Loucy (cell line): ENCODE measurements around the gene KCNJ5.

Experiments used
- H2AFZ ChIP-seq: fragments of 200-600 bp; sonication (generic); 2 replicates; pipeline ENCODE4 v1.6.0; 2016; ENCODE audit warnings: antibody characterized with exemption, mild to moderate bottlenecking, low read length, moderate library complexity
- H3F3A ChIP-seq: fragments of 200-600 bp; 2 replicates; pipeline ENCODE4 v1.6.0; 2016; ENCODE audit warnings: antibody characterized with exemption, low read depth, mild to moderate bottlenecking
- H3K27me3 ChIP-seq: fragments of 200-600 bp; sonication (generic); 2 replicates; pipeline ENCODE4 v1.6.1; 2014; ENCODE audit warnings: low read length, mild to moderate bottlenecking; ENCODE audit not compliant: insufficient read depth, poor library complexity, severe bottlenecking
- H3K36me3 ChIP-seq: fragments of 200-600 bp; sonication (generic); 2 replicates; pipeline ENCODE4 v1.6.1; 2016; ENCODE audit warnings: low read length; ENCODE audit not compliant: insufficient read depth
- H3K4me1 ChIP-seq: fragments of 200-600 bp; sonication (generic); 2 replicates; pipeline ENCODE4 v1.5.1; 2014; ENCODE audit warnings: low read length, mild to moderate bottlenecking; ENCODE audit not compliant: insufficient read depth, poor library complexity, severe bottlenecking
- H3K4me2 ChIP-seq: fragments of 200-600 bp; sonication (generic); 2 replicates; pipeline ENCODE4 v1.6.0; 2014; ENCODE audit warnings: antibody characterized with exemption, low read length, low read depth, mild to moderate bottlenecking; ENCODE audit not compliant: poor library complexity, severe bottlenecking
- H3K4me3 ChIP-seq: fragments of 200-600 bp; sonication (generic); 2 replicates; pipeline ENCODE4 v1.5.1; 2014; ENCODE audit warnings: low read length, mild to moderate bottlenecking, mixed read lengths; ENCODE audit not compliant: poor library complexity, severe bottlenecking
- H3K79me2 ChIP-seq: fragments of 200-600 bp; sonication (generic); 2 replicates; pipeline ENCODE4 v1.6.1; 2014; ENCODE audit warnings: low read length; ENCODE audit not compliant: insufficient read depth
- H3K9ac ChIP-seq: fragments of 200-600 bp; sonication (generic); 2 replicates; pipeline ENCODE4 v1.6.0; 2014; ENCODE audit warnings: mild to moderate bottlenecking, low read depth, low read length, moderate library complexity; ENCODE audit not compliant: poor library complexity, severe bottlenecking
- H3K9me2 ChIP-seq: fragments of 200-600 bp; sonication (generic); replicated peaks from 2 replicates; pipeline ENCODE4 v1.6.1; 2016; ENCODE audit warnings: low read depth, low read length, mixed read lengths
- H3K9me3 ChIP-seq: fragments of 200-600 bp; sonication (generic); 2 replicates; pipeline ENCODE4 v1.6.1; 2014; ENCODE audit warnings: mild to moderate bottlenecking, antibody characterized with exemption, low read length, low read depth; ENCODE audit not compliant: insufficient read depth
- H4K20me1 ChIP-seq: fragments of 200-600 bp; sonication (generic); 2 replicates; pipeline ENCODE4 v1.6.0; 2014; ENCODE audit warnings: antibody characterized with exemption, low read length, mild to moderate bottlenecking; ENCODE audit not compliant: insufficient read depth, poor library complexity, severe bottlenecking
- EZH2phosphoT487 ChIP-seq: fragments of 200-600 bp; IDR thresholded peaks from 2 replicates; pipeline ENCODE4 v1.6.1; 2018; ENCODE audit warnings: antibody characterized with exemption, mild to moderate bottlenecking, moderate library complexity, borderline replicate concordance
- TF ChIP-seq, protein P1 (sequence below): fragments of 200-600 bp; sonication (generic); conservative IDR thresholded peaks from 2 replicates; pipeline ENCODE4 v1.5.1; 2014; ENCODE audit warnings: mild to moderate bottlenecking, antibody characterized with exemption, low read length

Gene KCNJ5

GRCh38 chr11:128865490-128865889 is 25.7 kb upstream of the KCNJ5 start:
- Histone ChIP-seq H3K4me2 (no peak overlapping the region), H3K9me2 (no peaks in the 10 kb centered on the region), H2AFZ (no peak overlapping the region), H3K9me3 (no peaks in the 10 kb centered on the region), H3F3A (no peaks in the 10 kb centered on the region; the same call in 1 of the 2 replicates), H3K27me3 (no peaks in the 10 kb centered on the region), H3K79me2 (no peaks in the 10 kb centered on the region), H4K20me1 (no peaks in the 10 kb centered on the region), H3K4me3 (no peak overlapping the region), H3K4me1 (no peaks in the 10 kb centered on the region), H3K36me3 (no peaks in the 10 kb centered on the region), H3K9ac (no peak overlapping the region)
- TF ChIP-seq, protein P1, sequence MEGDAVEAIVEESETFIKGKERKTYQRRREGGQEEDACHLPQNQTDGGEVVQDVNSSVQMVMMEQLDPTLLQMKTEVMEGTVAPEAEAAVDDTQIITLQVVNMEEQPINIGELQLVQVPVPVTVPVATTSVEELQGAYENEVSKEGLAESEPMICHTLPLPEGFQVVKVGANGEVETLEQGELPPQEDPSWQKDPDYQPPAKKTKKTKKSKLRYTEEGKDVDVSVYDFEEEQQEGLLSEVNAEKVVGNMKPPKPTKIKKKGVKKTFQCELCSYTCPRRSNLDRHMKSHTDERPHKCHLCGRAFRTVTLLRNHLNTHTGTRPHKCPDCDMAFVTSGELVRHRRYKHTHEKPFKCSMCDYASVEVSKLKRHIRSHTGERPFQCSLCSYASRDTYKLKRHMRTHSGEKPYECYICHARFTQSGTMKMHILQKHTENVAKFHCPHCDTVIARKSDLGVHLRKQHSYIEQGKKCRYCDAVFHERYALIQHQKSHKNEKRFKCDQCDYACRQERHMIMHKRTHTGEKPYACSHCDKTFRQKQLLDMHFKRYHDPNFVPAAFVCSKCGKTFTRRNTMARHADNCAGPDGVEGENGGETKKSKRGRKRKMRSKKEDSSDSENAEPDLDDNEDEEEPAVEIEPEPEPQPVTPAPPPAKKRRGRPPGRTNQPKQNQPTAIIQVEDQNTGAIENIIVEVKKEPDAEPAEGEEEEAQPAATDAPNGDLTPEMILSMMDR: no peak
- TF ChIP-seq EZH2phosphoT487: no peak

- Histone ChIP-seq H2AFZ (no peak within 1 kb of the TSS), H3K9ac (no peak within 1 kb of the TSS), H3K4me2 (no peak within 1 kb of the TSS)
Observed at GRCh38 chr11:128867277-128867676, 23.9 kb upstream of the KCNJ5 start, which contains the start of gene KCNJ1. TSS of gene KCNJ1 (minus strand) at chr11:128867296. CDS start at chr11:128840243, 27,053 bp downstream.

GRCh38 chr11:128868841-128869671 is 22.1 kb upstream of the KCNJ5 start:
- H2AFZ ChIP-seq: no peak overlapping the region
- H3K4me3 ChIP-seq: no peak overlapping the region
- TF ChIP-seq, protein P1: no peak
- TF ChIP-seq EZH2phosphoT487: no peak
- H3K79me2 ChIP-seq: no peaks in the 10 kb centered on the region
- no peaks in the 10 kb centered on the region for H3K27me3 ChIP-seq
- no peaks in the 10 kb centered on the region; the same call in 1 of the 2 replicates for H3F3A ChIP-seq
- H3K36me3 ChIP-seq: no peaks in the 10 kb centered on the region
- H3K9me3 ChIP-seq: no peaks in the 10 kb centered on the region
- no peaks in the 10 kb centered on the region for H4K20me1 ChIP-seq
- no peak overlapping the region for H3K9ac ChIP-seq
- no peaks in the 10 kb centered on the region for H3K4me1 ChIP-seq
- no peak overlapping the region for H3K4me2 ChIP-seq
- H3K9me2 ChIP-seq: no peaks in the 10 kb centered on the region

More at GRCh38 chr11:128867277-128867676, 23.9 kb upstream of the KCNJ5 start, which contains the start of gene KCNJ1:
- Histone ChIP-seq H4K20me1 (no peaks in the 10 kb centered on the region), H3F3A (no peaks in the 10 kb centered on the region; the same call in 1 of the 2 replicates), H3K9me2 (no peaks in the 10 kb centered on the region), H3K36me3 (no peaks in the 10 kb centered on the region), H3K4me1 (no peaks in the 10 kb centered on the region), H3K4me3 (no peak within 1 kb of the TSS), H3K9me3 (no peaks in the 10 kb centered on the region), H3K27me3 (no peaks in the 10 kb centered on the region), H3K79me2 (no peaks in the 10 kb centered on the region)
- TF ChIP-seq EZH2phosphoT487: no peak
- TF ChIP-seq, protein P1: no peak
